IMR-90 (cell line): ENCODE measurements around the gene FCMR.

Experiments used
- CEBPB ChIP-seq: IDR thresholded peaks from 2 replicates; pipeline ENCODE4 v1.6.1; 2012; ENCODE audit warnings: low read depth, low read length, improper control_type of control experiment
- CTCF ChIP-seq: conservative IDR thresholded peaks from 2 replicates; pipeline ENCODE4 v1.5.1; 2012; ENCODE audit warnings: mild to moderate bottlenecking, low read depth, low read length, improper control_type of control experiment
- FOS ChIP-seq: fragments of 150-350 bp; IDR thresholded peaks from 2 replicates; pipeline ENCODE4 v1.6.1; 2016; ENCODE audit warnings: low read depth, low read length
- MAFK ChIP-seq: IDR thresholded peaks from 2 replicates; pipeline ENCODE4 v1.6.1; 2012; ENCODE audit warnings: low read depth, low read length, improper control_type of control experiment
- POLR2A ChIP-seq: IDR thresholded peaks from 2 replicates; pipeline ENCODE4 v1.6.1; 2012; ENCODE audit warnings: mild to moderate bottlenecking, low read depth, low read length
- RAD21 ChIP-seq: IDR thresholded peaks from 2 replicates; pipeline ENCODE4 v1.6.1; 2012; ENCODE audit warnings: low read length, improper control_type of control experiment

GRCh38 chr1:206885341-206886060 lies 36.2 kb downstream of the FCMR start:
- TF ChIP-seq CTCF (no peak), FOS (no peak), MAFK (no peak), POLR2A (no peak), RAD21 (no peak), CEBPB (no peak)
